NCI-H774 (cell line): ENCODE results near the gene EXOC4.
"Not testable (repeated sequence)": the region's sequence is repeated elsewhere in the genome, so short reads cannot be mapped to it uniquely, and the experiment has no call there.

Experiments used
- DNase-seq: peaks from one replicate; lab custom pipeline; 2025; lab: John Stamatoyannopoulos, UW

EXOC4 gene

DNA sequence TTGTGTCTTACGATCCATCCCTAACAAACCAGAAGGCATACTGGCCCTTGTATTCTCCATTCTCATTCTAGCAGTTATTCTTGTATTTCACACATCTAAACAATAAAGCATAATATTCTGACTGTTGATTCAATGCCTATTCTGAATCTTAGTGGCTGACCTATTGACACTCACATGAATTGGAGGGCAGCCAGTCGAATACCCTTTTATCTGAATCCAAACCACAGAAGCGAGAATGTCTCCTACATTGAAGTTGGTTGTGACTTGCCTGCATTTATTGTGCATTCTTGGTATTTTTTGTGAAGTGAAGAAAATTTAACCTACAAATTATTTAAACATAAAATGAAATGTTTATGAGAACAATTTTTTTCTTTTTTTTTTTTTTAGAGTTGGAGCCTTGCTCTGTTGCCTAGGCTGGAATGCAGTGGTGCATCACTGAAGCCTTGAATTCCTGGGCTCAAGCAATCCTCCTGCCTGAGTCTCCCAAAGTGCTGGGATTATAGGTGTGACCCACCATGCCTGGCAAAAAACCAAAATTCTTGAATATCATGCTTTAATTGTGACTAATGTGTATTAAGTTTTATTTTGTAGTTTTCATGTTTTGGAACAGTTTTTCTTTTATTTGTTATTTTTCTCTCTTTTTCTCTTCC lies 22.7 kb downstream of the EXOC4 start:
- no peak for DNase-seq

GRCh38 chr7:133278975-133279374 lies 26.1 kb downstream of the EXOC4 start:
- not testable (repeated sequence) for DNase-seq

DNA sequence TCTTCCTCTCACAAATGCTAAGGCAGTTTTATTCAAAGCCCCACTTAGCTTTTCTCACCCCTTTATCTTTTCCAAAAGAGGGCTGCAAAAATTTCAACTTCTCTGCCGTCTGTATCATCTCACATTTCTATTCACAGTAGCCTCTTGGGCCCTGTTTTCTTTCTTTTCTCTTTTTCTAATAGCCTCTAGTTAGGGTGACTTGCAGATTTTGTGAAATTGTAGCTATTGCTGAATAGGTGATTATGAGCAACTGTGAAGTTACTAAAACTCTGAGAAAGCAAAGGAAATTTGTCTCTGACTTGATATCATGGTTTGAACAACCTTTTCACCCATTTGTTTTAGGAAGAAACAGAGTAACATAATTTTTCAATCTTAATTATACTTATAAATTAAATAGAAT lies 29.2 kb downstream of the EXOC4 start:
- no peak for DNase-seq

GRCh38 chr7:133284092-133284491 lies 31.2 kb downstream of the EXOC4 start:
- no peak for DNase-seq

- no peak for DNase-seq
These were observed 36.1 kb downstream of the EXOC4 start for GRCh38 chr7:133288970-133289369.

DNA sequence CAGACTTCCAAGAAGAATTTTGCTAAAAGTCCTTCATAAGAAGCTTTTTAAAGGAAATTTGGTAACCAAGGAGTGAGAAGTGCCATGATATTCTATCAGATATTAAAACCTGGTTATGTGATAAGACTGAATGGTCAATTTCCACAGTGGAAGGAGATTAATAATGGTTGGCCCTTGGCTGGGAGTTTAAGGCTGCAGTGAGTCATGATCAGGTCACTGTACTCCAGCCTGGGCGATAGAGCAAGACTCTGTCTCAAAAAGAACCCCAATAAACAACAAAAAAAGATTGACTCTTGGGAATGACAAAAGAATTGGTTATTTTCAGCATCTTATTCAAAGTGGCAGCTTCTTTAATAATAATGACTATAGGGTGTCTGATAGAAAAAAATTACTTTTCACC lies 37.2 kb downstream of the EXOC4 start:
- no peak for DNase-seq

DNA sequence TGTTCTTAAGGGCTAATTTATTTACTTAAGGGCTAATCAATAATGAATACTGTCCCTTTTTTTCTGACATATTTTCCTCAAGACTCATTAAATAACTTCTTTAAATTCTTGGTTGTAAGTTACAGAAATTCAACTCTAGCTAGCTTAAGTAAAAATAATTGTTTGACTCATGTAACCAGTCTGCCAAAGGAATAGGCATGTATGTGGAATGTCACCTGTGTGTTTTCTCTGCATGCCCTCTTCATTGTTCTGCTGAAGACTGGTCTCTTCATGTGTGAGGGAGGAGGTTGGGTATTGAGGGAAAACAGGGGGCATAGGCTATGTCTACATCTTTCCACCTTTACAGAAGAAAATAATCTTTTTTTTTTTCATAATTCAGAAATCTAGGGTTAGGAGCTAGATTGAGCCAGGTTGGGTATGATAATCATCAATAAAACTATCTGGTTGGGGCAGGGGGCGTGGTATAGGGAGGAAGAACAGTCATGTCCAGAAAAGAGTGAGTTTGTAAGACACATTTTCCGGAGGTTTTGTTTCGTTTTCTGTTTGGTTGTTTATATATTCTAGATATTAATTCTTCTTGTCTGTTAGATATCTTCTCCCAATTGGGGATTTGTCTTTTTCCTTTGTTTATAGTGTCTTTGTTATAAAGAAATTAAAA lies 37.9 kb downstream of the EXOC4 start:
- no peak for DNase-seq

DNA sequence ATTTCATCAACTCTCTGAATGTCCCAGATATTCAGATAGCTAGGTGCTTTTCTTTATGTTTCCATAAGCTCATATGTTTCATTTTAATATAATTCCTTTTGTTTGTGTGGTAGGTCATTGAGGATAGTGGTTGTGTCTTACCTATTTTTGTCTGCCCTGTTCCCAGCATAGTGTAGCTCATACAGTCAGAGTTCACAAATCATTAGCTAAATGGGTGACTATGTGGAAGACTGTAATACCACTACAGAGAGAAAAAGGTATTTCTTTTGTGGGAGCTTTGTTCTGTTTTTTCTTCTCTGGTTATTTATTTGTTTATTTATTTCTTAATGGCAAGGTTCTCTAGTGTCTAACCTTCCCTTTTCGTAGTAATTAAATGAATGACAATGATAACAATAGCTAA lies 39.8 kb downstream of the EXOC4 start:
- DNase-seq = no peak

DNA sequence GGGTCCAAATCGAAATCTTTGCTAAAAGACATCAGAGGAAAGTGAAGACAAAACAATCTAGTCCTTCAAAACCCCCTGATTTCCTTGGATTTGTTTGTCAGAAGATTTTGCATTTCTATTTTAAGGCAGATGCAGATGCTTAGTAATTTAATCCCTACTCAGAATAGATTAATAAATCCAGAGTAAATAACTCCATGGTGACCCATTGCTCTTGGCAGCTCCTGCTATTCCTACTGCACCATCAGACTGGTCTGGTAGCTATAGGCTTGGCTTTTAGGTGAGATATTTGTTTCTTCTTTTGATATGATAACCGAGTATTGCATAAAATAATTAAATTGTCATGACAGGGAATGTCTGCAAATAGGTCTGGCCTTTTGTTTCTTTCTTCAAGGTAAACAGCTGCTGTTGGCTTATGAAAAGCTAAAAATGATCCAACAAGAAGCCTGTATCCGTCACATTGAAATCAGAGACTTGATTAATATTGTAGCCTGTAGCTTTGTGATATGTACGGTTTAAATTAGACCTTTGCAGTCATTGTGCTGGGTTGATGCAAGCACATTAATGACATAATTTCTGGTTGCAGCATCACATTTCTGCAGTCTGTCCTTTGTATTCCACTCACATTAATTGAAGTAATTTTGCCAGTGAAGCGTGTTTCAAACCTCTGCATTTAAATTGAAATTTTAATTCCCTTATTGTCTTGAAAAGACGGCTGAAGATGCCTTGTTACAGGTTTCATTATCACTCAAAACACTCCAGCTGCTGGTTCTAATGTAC lies 40.7 kb downstream of the EXOC4 start:
- DNase-seq = no peak

- DNase-seq = no peak
These were observed 41.4 kb downstream of the EXOC4 start for GRCh38 chr7:133294234-133294633.

- DNase-seq = no peak
These were observed 42.6 kb downstream of the EXOC4 start for GRCh38 chr7:133295484-133295883.

DNA sequence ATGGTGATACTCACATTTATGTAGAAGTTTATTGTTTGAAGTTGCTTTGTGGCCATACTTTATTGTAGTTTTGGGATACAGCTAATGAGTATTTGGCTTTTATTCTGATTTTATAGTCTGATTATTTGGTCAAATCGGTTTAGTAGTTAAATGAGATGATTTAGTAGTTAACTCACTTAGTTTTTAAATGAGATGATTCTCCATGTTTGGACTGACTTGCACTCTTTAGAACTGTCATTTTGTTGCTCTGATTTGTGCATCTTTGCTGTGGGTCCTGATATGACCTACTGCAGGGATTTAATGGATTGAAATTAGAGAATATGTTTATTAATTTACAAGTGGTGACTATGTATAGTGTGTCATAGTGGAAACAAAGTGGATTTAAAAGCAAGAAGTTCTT lies 44.2 kb downstream of the EXOC4 start:
- no peak for DNase-seq

DNA sequence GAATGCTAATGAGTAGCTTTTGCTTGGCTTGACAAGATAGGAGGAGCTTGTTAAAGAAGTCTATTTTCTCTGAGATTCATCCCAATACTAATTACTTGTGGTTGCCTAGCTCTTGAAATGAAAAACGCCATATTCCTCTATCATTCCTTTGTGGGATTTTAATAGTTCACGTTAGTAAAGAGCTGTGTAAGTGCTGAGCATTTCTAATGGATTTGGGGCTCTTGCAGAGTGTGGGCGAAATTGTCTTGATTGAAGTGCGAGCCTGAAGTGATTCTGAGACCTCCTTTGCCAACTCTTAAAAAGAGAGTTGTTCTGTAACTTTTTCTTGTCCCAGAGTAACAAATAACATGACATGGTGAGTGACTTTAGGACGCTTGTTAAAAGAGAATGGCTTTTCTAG lies 45.2 kb downstream of the EXOC4 start:
- DNase-seq = no peak

GRCh38 chr7:133299676-133300075 lies 46.8 kb downstream of the EXOC4 start:
- DNase-seq = no peak

- no peak for DNase-seq
These were observed 47.2 kb downstream of the EXOC4 start for GRCh38 chr7:133300088-133300487.

- no peak for DNase-seq
These were observed 47.9 kb downstream of the EXOC4 start for GRCh38 chr7:133300811-133301210.

DNA sequence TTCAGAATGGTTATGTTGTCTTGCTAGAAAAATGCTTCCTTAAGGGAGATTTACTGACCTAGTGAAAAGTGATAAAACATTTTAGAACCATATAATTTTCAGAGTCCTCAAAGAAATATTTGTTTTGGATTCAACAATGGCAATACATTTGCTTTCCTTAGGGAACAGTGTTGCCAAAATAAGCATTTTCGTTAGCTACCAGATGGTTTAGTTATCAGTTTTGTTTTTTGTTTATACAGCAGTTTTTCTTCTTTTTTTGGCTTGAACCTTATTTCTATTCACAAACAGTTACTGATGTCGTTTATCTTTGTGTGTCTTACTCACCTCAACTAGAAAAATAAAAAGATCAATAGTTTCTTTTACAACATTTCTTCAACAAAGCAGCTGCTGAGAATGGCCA lies 48.6 kb downstream of the EXOC4 start:
- no peak for DNase-seq

DNA sequence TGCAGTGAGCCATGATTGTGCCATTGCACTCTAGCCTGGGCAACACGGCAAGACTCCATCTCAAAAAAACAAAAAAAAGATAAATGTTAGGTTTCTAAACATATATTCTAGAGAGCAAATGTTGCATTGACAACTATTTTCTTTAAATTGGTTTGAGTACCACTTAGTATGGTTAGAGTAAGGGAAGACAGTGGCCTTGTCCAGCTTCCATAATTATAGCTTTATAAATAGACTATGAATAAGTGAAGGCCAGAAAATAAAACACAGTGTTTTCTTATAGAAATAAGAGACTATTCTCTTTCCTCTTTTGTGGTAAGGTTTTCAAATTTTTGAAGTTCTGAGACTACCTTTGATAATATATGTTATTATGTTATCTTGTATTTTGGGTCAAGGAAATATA lies 50.5 kb downstream of the EXOC4 start:
- DNase-seq = no peak

GRCh38 chr7:133303931-133304330 lies 51.1 kb downstream of the EXOC4 start:
- DNase-seq = no peak

GRCh38 chr7:133309333-133309732 lies 56.5 kb downstream of the EXOC4 start:
- DNase-seq = no peak

DNA sequence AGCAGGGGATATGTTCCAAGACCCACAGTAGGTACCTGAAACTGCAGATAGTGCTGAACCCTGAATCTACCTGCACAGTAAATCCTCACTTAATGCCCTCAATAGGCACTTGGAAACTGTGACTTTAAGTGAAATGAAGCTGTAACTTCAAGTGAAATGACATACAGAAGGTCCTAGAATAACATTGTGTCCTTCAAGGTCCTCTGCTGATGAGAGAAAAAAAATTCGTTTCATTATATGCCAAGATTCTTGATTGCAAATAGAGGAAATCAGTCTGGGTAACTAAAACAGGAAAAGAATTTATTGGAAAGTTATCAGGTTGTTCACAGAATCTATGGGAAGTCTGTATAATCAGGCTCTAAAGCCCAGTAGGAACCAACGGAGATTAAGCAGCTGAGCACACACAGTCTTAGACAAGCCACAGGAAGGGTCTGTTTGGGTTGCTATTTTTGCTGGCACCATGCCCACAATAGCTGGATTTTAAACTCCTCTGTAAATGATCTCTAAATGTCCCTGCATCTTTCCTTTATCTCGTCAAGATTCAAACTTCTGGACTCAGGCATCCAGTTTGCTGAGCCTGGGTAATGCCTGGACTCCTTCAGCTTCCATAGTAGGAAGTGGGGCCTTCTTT lies 57.5 kb downstream of the EXOC4 start:
- peak; percentile 61 for DNase-seq

GRCh38 chr7:133313575-133313974 lies 60.7 kb downstream of the EXOC4 start:
- DNase-seq = no peak

GRCh38 chr7:133314084-133314483 lies 61.2 kb downstream of the EXOC4 start:
- no peak for DNase-seq
